Smooth muscle cell of the brain vasculature (primary cell): ENCODE measurements around the gene GNG13.
"Not testable (repeated sequence)": the region's sequence is repeated elsewhere in the genome, so short reads cannot be mapped to it uniquely, and the experiment has no call there.

Experiments used
- DNase-seq: peaks from one replicate; pipeline ENCODE4 v3.0.0-alpha.2; 2012; ENCODE audit warnings: low read depth, low spot score

Gene GNG13

GRCh38 chr16:799948-800833 is at the start of gene GNG13:
Gene GNG13 (minus strand): TSS chr16:800734. CDS start chr16:799077, 1,657 bp downstream.
- no peak for DNase-seq

- DNase-seq, result no peak
Measured at GRCh38 chr16:848510-849253, 48.1 kb upstream of the GNG13 start.

GRCh38 chr16:847681-848445 is 47.3 kb upstream of the GNG13 start:
- DNase-seq, result no peak

- DNase-seq, result no peak
Measured at GRCh38 chr16:847151-847550, 46.6 kb upstream of the GNG13 start.

GRCh38 chr16:845351-845745 is 44.8 kb upstream of the GNG13 start:
- no peak for DNase-seq

- DNase-seq, result no peak
Measured at GRCh38 chr16:844638-845350, 44.3 kb upstream of the GNG13 start.

GRCh38 chr16:843771-844170 is 43.2 kb upstream of the GNG13 start:
- no peak for DNase-seq

GRCh38 chr16:842711-843560 is 42.4 kb upstream of the GNG13 start:
- no peak for DNase-seq

GRCh38 chr16:842061-842476 is 41.5 kb upstream of the GNG13 start:
- no peak for DNase-seq

- no peak for DNase-seq
Measured at GRCh38 chr16:841455-842060, 41.0 kb upstream of the GNG13 start.

- DNase-seq, result no peak
Measured at GRCh38 chr16:840561-841454, 40.3 kb upstream of the GNG13 start.

- DNase-seq, result no peak
Measured at GRCh38 chr16:839643-840408, 39.3 kb upstream of the GNG13 start.

GRCh38 chr16:838741-839140 is 38.2 kb upstream of the GNG13 start:
- DNase-seq, result no peak

GRCh38 chr16:836822-837221 is 36.3 kb upstream of the GNG13 start:
- not testable (repeated sequence) for DNase-seq

GRCh38 chr16:836221-836620 is 35.7 kb upstream of the GNG13 start:
- no peak for DNase-seq

- no peak for DNase-seq
Measured at GRCh38 chr16:835373-835772, 34.8 kb upstream of the GNG13 start.

- DNase-seq, result no peak
Measured at GRCh38 chr16:833411-833810, 32.9 kb upstream of the GNG13 start.

GRCh38 chr16:832652-833336 is 32.3 kb upstream of the GNG13 start:
- DNase-seq, result no peak
